Transverse colon (tissue), 4 donors: ENCODE measurements around the gene MT4.
A peak's percentile ranks its signal among the peaks of the same experiment; 100 is the strongest.

Source experiments
- POLR2AphosphoS5 ChIP-seq, 3 donors: sonication (generic); formaldehyde crosslinking; IDR thresholded peaks; one replicate each; pipeline ENCODE4 v1.6.1; 2016; ENCODE audit warnings: antibody characterized with exemption in 3 of 3
- TF ChIP-seq, protein P1 (sequence below), 5 experiments: fragments of 200-600 bp in 3 of 5; fragments of 450-650 bp in 2 of 5; sonication (generic) in 3 of 5; IDR thresholded peaks; 1 replicate in 2 of 5; 2 replicates in 3 of 5; pipeline ENCODE4 v1.5.1; 2016 to 2017; ENCODE audit warnings: antibody characterized with exemption in 5 of 5, inconsistent platforms in 3 of 5, mild to moderate bottlenecking in 2 of 5, moderate library complexity in 1 of 5

DNA sequence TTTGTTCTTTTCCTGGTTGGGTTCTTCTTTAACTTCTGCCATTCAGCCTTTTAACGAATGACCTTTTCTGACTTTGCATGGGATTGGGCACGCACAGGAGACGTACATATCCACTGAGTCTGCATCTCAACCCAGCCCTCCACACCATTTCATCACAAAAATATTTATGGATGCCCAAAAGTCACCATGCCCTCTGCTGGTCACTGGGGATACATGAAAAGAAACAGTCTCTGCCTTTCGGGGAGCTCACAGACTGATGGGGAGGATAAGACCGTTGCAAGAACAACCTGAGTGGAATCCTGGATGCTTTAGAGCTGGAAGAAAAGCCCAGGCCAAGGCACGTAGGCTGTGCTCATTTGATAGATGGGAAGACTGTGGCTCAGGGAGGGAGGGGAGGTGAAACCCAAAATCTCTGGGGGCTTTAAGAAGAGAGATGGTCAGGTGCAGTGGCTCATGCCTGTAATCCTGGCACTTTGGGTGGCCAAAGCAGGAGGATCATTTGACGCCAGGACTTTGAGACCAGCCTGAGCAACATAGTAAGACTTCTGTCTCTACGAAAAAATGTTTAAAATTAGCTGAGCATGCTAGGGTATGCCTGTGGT is 35.6 kb downstream of the MT4 start:
- TF ChIP-seq POLR2AphosphoS5 (IDR thresholded peaks at IDR 0.05): no peak
- TF ChIP-seq, protein P1, sequence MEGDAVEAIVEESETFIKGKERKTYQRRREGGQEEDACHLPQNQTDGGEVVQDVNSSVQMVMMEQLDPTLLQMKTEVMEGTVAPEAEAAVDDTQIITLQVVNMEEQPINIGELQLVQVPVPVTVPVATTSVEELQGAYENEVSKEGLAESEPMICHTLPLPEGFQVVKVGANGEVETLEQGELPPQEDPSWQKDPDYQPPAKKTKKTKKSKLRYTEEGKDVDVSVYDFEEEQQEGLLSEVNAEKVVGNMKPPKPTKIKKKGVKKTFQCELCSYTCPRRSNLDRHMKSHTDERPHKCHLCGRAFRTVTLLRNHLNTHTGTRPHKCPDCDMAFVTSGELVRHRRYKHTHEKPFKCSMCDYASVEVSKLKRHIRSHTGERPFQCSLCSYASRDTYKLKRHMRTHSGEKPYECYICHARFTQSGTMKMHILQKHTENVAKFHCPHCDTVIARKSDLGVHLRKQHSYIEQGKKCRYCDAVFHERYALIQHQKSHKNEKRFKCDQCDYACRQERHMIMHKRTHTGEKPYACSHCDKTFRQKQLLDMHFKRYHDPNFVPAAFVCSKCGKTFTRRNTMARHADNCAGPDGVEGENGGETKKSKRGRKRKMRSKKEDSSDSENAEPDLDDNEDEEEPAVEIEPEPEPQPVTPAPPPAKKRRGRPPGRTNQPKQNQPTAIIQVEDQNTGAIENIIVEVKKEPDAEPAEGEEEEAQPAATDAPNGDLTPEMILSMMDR (IDR thresholded peaks at IDR 0.05): peak; percentile 48 to 54 (median 53)
